GM12875 (cell line): ENCODE data around the gene INHA.

Experiments
- H3K4me3 ChIP-seq: one replicate; pipeline ENCODE4 v1.5.1; 2011; ENCODE audit warnings: low read depth, low read length, control low read depth
- CTCF ChIP-seq: IDR thresholded peaks from 2 replicates; pipeline ENCODE4 v1.5.1; 2011; ENCODE audit warnings: low read depth, mild to moderate bottlenecking, control low read depth, inconsistent platforms, low read length, moderate library complexity, borderline replicate concordance; ENCODE audit not compliant: insufficient read depth

INHA gene

GRCh38 chr2:219547621-219548020 is 24.5 kb upstream of the INHA start:
- TF ChIP-seq CTCF = no peak
- H3K4me3 ChIP-seq = no peak overlapping the region

- TF ChIP-seq CTCF = no peak
- no peak overlapping the region for H3K4me3 ChIP-seq
Measured at GRCh38 chr2:219548990-219549389, 23.1 kb upstream of the INHA start.

GRCh38 chr2:219549619-219550018 is 22.5 kb upstream of the INHA start:
- no peak overlapping the region for H3K4me3 ChIP-seq
- TF ChIP-seq CTCF = no peak

- peak overlapping the region; percentile 47 for H3K4me3 ChIP-seq
- TF ChIP-seq CTCF = no peak
Measured at GRCh38 chr2:219551441-219552381, 20.4 kb upstream of the INHA start.

GRCh38 chr2:219552382-219553167 is 19.5 kb upstream of the INHA start:
- no peak for TF ChIP-seq CTCF
- H3K4me3 ChIP-seq = peak overlapping the region; percentile 47

GRCh38 chr2:219553168-219553417 is 19.0 kb upstream of the INHA start:
- H3K4me3 ChIP-seq = no peak overlapping the region
- TF ChIP-seq CTCF = no peak
